ENCODE measurements around the gene JPH4. TPM values are rescaled to one million over a fixed set of nuclear protein-coding genes. Genes with fewer than 3 reads are reported as not detected.

JPH4 gene
- polyA plus RNA-seq, 2 of the 4 experiments (the other 2 are of a cell fraction): 0.05 TPM; not detected in 1

- TF ChIP-seq NR3C1 (IDR thresholded peaks at IDR 0.05): no peak
- no peak for TF ChIP-seq HOXA7 (CRISPR knock-in tag; IDR thresholded peaks at IDR 0.05)
- TF ChIP-seq RNF2 (IDR thresholded peaks at IDR 0.05; ENCODE audit: borderline replicate concordance, low read depth): no peak
Measured at GRCh38 chr14:23602181-23603095, 23.8 kb upstream of the JPH4 start (continued).

DNA sequence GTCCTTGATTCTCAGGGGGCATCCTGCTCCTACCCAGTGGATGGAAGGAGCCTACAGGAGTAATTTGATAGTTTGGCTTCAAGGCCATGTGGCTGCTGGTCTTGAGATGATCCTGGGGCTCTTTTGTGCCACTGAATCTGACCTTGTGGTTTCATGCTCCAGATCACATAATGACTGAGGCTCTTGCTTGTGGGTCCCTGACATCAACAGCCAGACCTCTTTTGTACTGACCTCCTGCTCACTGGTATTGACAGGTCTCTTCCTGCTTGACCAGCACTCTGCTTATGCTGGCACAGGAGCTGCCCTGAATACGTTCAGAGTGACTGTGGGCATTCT is 23.2 kb upstream of the JPH4 start:
- FAIRE-seq (no peak), ATAC-seq (no peak), DNase-seq (ENCODE audit: low read depth in 1 of 2, low spot score in 1 of 2) (no peak)
- Histone ChIP-seq H3K27ac (no peak overlapping the region), H3K4me2 (no peak overlapping the region), H3K9me3 (no peaks in the 10 kb centered on the region), H3K4me1 (no peaks in the 10 kb centered on the region), H3K4me3 (no peak overlapping the region)
- TF ChIP-seq HOXA7 (CRISPR knock-in tag; IDR thresholded peaks at IDR 0.05): no peak
- TF ChIP-seq POLR2AphosphoS2 (conservative IDR thresholded peaks at IDR 0.05; ENCODE audit: low read length): no peak
- TF ChIP-seq ZC3H11A (IDR thresholded peaks at IDR 0.05): no peak
- no peak for TF ChIP-seq EHMT2 (IDR thresholded peaks at IDR 0.05; ENCODE audit: low read depth)
- TF ChIP-seq FOSL2 (IDR thresholded peaks at IDR 0.05): no peak
- no peak for TF ChIP-seq FOSL2 (CRISPR knock-in tag; IDR thresholded peaks at IDR 0.05)
- no peak for TF ChIP-seq PHF8 (IDR thresholded peaks at IDR 0.05; ENCODE audit: borderline replicate concordance, low read depth)
- no peak for TF ChIP-seq ZNF302 (CRISPR knock-in tag; IDR thresholded peaks at IDR 0.05)
- TF ChIP-seq REST (IDR thresholded peaks at IDR 0.05): no peak
- TF ChIP-seq ZSCAN20 (CRISPR knock-in tag; IDR thresholded peaks at IDR 0.05): no peak
- POLR2A ChIA-PET: no interaction called here
- CTCF ChIA-PET: interaction anchor here (1.3 to 2.8 kb wide), 2 partner anchors 10 to 13 kb away, joined by 3 to 8 read pairs; no protein-coding TSS in a partner anchor
- WGBS (ENCODE audit: missing lambda C conversion rate): 50% methylated on average over 1 of the region's 1 CpG

- ChIA-PET POLR2A (no interaction called here), CTCF (interaction anchor here (2.8 kb wide), 1 partner anchor 12 kb away, joined by 8 read pairs; no protein-coding TSS in a partner anchor)
- Histone ChIP-seq H3K9me3 (no peaks in the 10 kb centered on the region), H3K4me3 (no peak overlapping the region), H3K4me1 (no peaks in the 10 kb centered on the region), H3K4me2 (no peak overlapping the region), H3K27ac (no peak overlapping the region)
- ATAC-seq (0 out of 6 replicates have a peak, but pooled peaks of 1 of the 2 experiments have one; percentile 13), DNase-seq (ENCODE audit: low read depth in 1 of 2, low spot score in 1 of 2) (no peak), FAIRE-seq (no peak)
- no peak for TF ChIP-seq MAFK (IDR thresholded peaks at IDR 0.05; ENCODE audit: partially characterized antibody)
Measured at GRCh38 chr14:23601424-23601823, 22.8 kb upstream of the JPH4 start.

DNA sequence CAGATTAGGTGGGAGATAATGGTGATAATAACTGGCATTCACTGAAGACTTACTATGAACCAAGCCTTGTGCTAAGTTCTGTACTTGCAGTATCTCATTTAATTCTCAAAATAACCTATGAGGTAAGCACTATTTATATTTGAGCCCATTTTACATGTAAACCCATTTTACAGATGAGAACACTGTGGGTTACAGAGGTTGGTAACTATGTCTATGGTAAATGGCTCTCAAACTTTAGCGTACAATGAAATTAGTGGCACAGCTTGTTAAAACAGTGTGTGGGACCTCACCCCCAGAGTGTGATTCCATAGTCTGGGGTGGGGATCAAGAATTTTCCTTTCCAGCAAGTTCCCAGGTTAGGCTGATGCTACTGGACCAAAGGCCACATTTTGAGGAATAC is 22.2 kb upstream of the JPH4 start:
- Histone ChIP-seq H3K4me1 (no peaks in the 10 kb centered on the region), H3K4me2 (no peak overlapping the region), H3K27ac (no peak overlapping the region), H3K4me3 (no peak overlapping the region), H3K9me3 (no peaks in the 10 kb centered on the region)
- CTCF ChIA-PET: interaction anchor here (1.3 kb wide), 1 partner anchor 12 kb away, joined by 4 read pairs; no protein-coding TSS in a partner anchor
- POLR2A ChIA-PET: no interaction called here
- DNase-seq (ENCODE audit: low read depth in 1 of 2, low spot score in 1 of 2): no peak
- TF ChIP-seq RCOR1 (IDR thresholded peaks at IDR 0.05; ENCODE audit: low read depth, low read length): no peak
- no peak for TF ChIP-seq MYC (IDR thresholded peaks at IDR 0.05; ENCODE audit: borderline replicate concordance, low read length)
- TF ChIP-seq HOXB5 (CRISPR knock-in tag; IDR thresholded peaks at IDR 0.05): no peak
- TF ChIP-seq MAFK (IDR thresholded peaks at IDR 0.05; ENCODE audit: partially characterized antibody): no peak
- no peak for TF ChIP-seq EHMT2 (IDR thresholded peaks at IDR 0.05; ENCODE audit: low read depth)
- no peak for TF ChIP-seq NR3C1 (IDR thresholded peaks at IDR 0.05)
- WGBS (ENCODE audit: missing lambda C conversion rate): 62% methylated on average over 1 of the region's 1 CpG
- no peak for ATAC-seq
- no peak for FAIRE-seq

Data from A549 (cell line).